ENCODE results near the gene ABCA10.
"Not testable (repeated sequence)": the region's sequence is repeated elsewhere in the genome, so short reads cannot be mapped to it uniquely, and the experiment has no call there.

The ABCA10 gene

GRCh38 chr17:69179227-69179952, 49.2 kb downstream of the ABCA10 start:
- no peak for TF ChIP-seq POLR2A (IDR thresholded peaks at IDR 0.05; ENCODE audit: low read depth, low read length)
- TF ChIP-seq TAF1 (IDR thresholded peaks at IDR 0.05; ENCODE audit: borderline replicate concordance, low read depth, low read length): no peak
- TF ChIP-seq POLR2AphosphoS5 (IDR thresholded peaks at IDR 0.05; ENCODE audit: low read depth, low read length): no peak
- FAIRE-seq (no peak), DNase-seq (ENCODE audit: insufficient read length) (no peak)

- TF ChIP-seq POLR2A (IDR thresholded peaks at IDR 0.05; ENCODE audit: low read depth, low read length) (no peak), TAF1 (IDR thresholded peaks at IDR 0.05; ENCODE audit: borderline replicate concordance, low read depth, low read length) (no peak), POLR2AphosphoS5 (IDR thresholded peaks at IDR 0.05; ENCODE audit: low read depth, low read length) (no peak)
- no peak for FAIRE-seq
- DNase-seq (ENCODE audit: insufficient read length): no peak
Measured at GRCh38 chr17:69176457-69176795, 52.2 kb downstream of the ABCA10 start.

- no peak for FAIRE-seq
- no peak for DNase-seq (ENCODE audit: insufficient read length)
- TF ChIP-seq POLR2AphosphoS5 (IDR thresholded peaks at IDR 0.05; ENCODE audit: low read depth, low read length): no peak
- TF ChIP-seq TAF1 (IDR thresholded peaks at IDR 0.05; ENCODE audit: borderline replicate concordance, low read depth, low read length): no peak
Measured at GRCh38 chr17:69175625-69176456, 52.8 kb downstream of the ABCA10 start.

- TF ChIP-seq TAF1 (IDR thresholded peaks at IDR 0.05; ENCODE audit: borderline replicate concordance, low read depth, low read length) (no peak), POLR2A (IDR thresholded peaks at IDR 0.05; ENCODE audit: low read depth, low read length) (no peak), POLR2AphosphoS5 (IDR thresholded peaks at IDR 0.05; ENCODE audit: low read depth, low read length) (no peak)
- DNase-seq (ENCODE audit: insufficient read length) (no peak), FAIRE-seq (no peak)
Measured at GRCh38 chr17:69175262-69175624, 53.4 kb downstream of the ABCA10 start.

GRCh38 chr17:69173118-69173517, 55.5 kb downstream of the ABCA10 start:
- no peak for FAIRE-seq
- no peak for TF ChIP-seq POLR2A (IDR thresholded peaks at IDR 0.05; ENCODE audit: low read depth, low read length)
- no peak for TF ChIP-seq POLR2AphosphoS5 (IDR thresholded peaks at IDR 0.05; ENCODE audit: low read depth, low read length)
- TF ChIP-seq TAF1 (IDR thresholded peaks at IDR 0.05; ENCODE audit: borderline replicate concordance, low read depth, low read length): no peak
- DNase-seq (ENCODE audit: insufficient read length): no peak

- FAIRE-seq: no peak
Measured at GRCh38 chr17:69170377-69170776, 58.2 kb downstream of the ABCA10 start.

GRCh38 chr17:69168642-69169041, 60.0 kb downstream of the ABCA10 start:
- not testable (repeated sequence) for FAIRE-seq; DNase-seq (ENCODE audit: insufficient read length)

More at GRCh38 chr17:69170377-69170776, 58.2 kb downstream of the ABCA10 start:
- no peak for TF ChIP-seq POLR2AphosphoS5 (IDR thresholded peaks at IDR 0.05; ENCODE audit: low read depth, low read length)
- no peak for TF ChIP-seq TAF1 (IDR thresholded peaks at IDR 0.05; ENCODE audit: borderline replicate concordance, low read depth, low read length)
- TF ChIP-seq POLR2A (IDR thresholded peaks at IDR 0.05; ENCODE audit: low read depth, low read length): no peak
- DNase-seq (ENCODE audit: insufficient read length): no peak

- FAIRE-seq (no peak), DNase-seq (ENCODE audit: insufficient read length) (no peak)
- TF ChIP-seq TAF1 (IDR thresholded peaks at IDR 0.05; ENCODE audit: borderline replicate concordance, low read depth, low read length) (no peak), POLR2A (IDR thresholded peaks at IDR 0.05; ENCODE audit: low read depth, low read length) (no peak), POLR2AphosphoS5 (IDR thresholded peaks at IDR 0.05; ENCODE audit: low read depth, low read length) (no peak)
Measured at GRCh38 chr17:69166957-69167356, 61.7 kb downstream of the ABCA10 start.

- no peak for FAIRE-seq
- no peak for DNase-seq (ENCODE audit: insufficient read length)
- TF ChIP-seq POLR2AphosphoS5 (IDR thresholded peaks at IDR 0.05; ENCODE audit: low read depth, low read length) (no peak), TAF1 (IDR thresholded peaks at IDR 0.05; ENCODE audit: borderline replicate concordance, low read depth, low read length) (no peak), POLR2A (IDR thresholded peaks at IDR 0.05; ENCODE audit: low read depth, low read length) (no peak)
Measured at GRCh38 chr17:69164206-69164605, 64.4 kb downstream of the ABCA10 start.

GRCh38 chr17:69159418-69159817, 69.2 kb downstream of the ABCA10 start:
- no peak for FAIRE-seq
- DNase-seq (ENCODE audit: insufficient read length): no peak
- no peak for TF ChIP-seq POLR2A (IDR thresholded peaks at IDR 0.05; ENCODE audit: low read depth, low read length)
- TF ChIP-seq POLR2AphosphoS5 (IDR thresholded peaks at IDR 0.05; ENCODE audit: low read depth, low read length): no peak
- no peak for TF ChIP-seq TAF1 (IDR thresholded peaks at IDR 0.05; ENCODE audit: borderline replicate concordance, low read depth, low read length)

GRCh38 chr17:69154267-69154666, 74.4 kb downstream of the ABCA10 start:
- TF ChIP-seq TAF1 (IDR thresholded peaks at IDR 0.05; ENCODE audit: borderline replicate concordance, low read depth, low read length): no peak
- no peak for TF ChIP-seq POLR2A (IDR thresholded peaks at IDR 0.05; ENCODE audit: low read depth, low read length)
- FAIRE-seq (no peak), DNase-seq (ENCODE audit: insufficient read length) (no peak)

GRCh38 chr17:69150333-69150732, 78.3 kb downstream of the ABCA10 start:
- FAIRE-seq (no peak), DNase-seq (ENCODE audit: insufficient read length) (no peak)
- TF ChIP-seq TAF1 (IDR thresholded peaks at IDR 0.05; ENCODE audit: borderline replicate concordance, low read depth, low read length) (no peak), POLR2A (IDR thresholded peaks at IDR 0.05; ENCODE audit: low read depth, low read length) (no peak), POLR2AphosphoS5 (IDR thresholded peaks at IDR 0.05; ENCODE audit: low read depth, low read length) (no peak)
